OCI-M2 (cell line): ENCODE measurements around the gene ST6GALNAC2.

Experiments used
- DNase-seq: peaks from one replicate; lab custom pipeline; 2025; ENCODE audit not compliant: unreplicated experiment; lab: John Stamatoyannopoulos, UW

Gene ST6GALNAC2

GRCh38 chr17:76599694-76600460 is 14.2 kb upstream of the ST6GALNAC2 start:
- no peak for DNase-seq

- no peak for DNase-seq
Measured at GRCh38 chr17:76598004-76598439, 12.4 kb upstream of the ST6GALNAC2 start.

GRCh38 chr17:76597156-76598003 is 11.7 kb upstream of the ST6GALNAC2 start:
- DNase-seq, result no peak

GRCh38 chr17:76594690-76595089 is 9.0 kb upstream of the ST6GALNAC2 start:
- no peak for DNase-seq

GRCh38 chr17:76593959-76594358 is 8.3 kb upstream of the ST6GALNAC2 start:
- DNase-seq, result no peak

GRCh38 chr17:76593384-76593826 is 7.7 kb upstream of the ST6GALNAC2 start:
- no peak for DNase-seq

GRCh38 chr17:76588182-76588581 is 2.5 kb upstream of the ST6GALNAC2 start:
- no peak for DNase-seq

- no peak for DNase-seq
Measured at GRCh38 chr17:76586741-76587487, 1.3 kb upstream of the ST6GALNAC2 start.

GRCh38 chr17:76585033-76585648 is 519 bp downstream of the ST6GALNAC2 start:
- DNase-seq, result no peak

- DNase-seq, result no peak
Measured at GRCh38 chr17:76584427-76585032, 1.1 kb downstream of the ST6GALNAC2 start.

GRCh38 chr17:76582660-76583059 is 3.0 kb downstream of the ST6GALNAC2 start:
- DNase-seq, result no peak

GRCh38 chr17:76581515-76581914 is 4.1 kb downstream of the ST6GALNAC2 start:
- DNase-seq, result no peak

GRCh38 chr17:76579281-76579680 is 6.4 kb downstream of the ST6GALNAC2 start:
- DNase-seq, result no peak

GRCh38 chr17:76578376-76578775 is 7.3 kb downstream of the ST6GALNAC2 start:
- DNase-seq, result no peak

- no peak for DNase-seq
Measured at GRCh38 chr17:76577876-76578275, 7.8 kb downstream of the ST6GALNAC2 start.

GRCh38 chr17:76576189-76576588 is 9.5 kb downstream of the ST6GALNAC2 start:
- no peak for DNase-seq

- DNase-seq, result no peak
Measured at GRCh38 chr17:76575570-76575969, 10.1 kb downstream of the ST6GALNAC2 start.

- no peak for DNase-seq
Measured at GRCh38 chr17:76574166-76574565, 11.5 kb downstream of the ST6GALNAC2 start.

GRCh38 chr17:76573096-76573495 is 12.6 kb downstream of the ST6GALNAC2 start:
- no peak for DNase-seq

GRCh38 chr17:76572201-76572910 is 13.3 kb downstream of the ST6GALNAC2 start:
- DNase-seq, result no peak
